Subcutaneous abdominal adipose tissue (tissue), 5 donors: ENCODE results near the gene CCDC28B.

Experiments used
- H3K27ac ChIP-seq: one replicate; pipeline ENCODE4 v1.7.0; 2013; ENCODE audit warnings: low read depth, mild to moderate bottlenecking, inconsistent platforms, low read length, moderate library complexity
- H3K27me3 ChIP-seq, 5 donors: one replicate each; pipeline ENCODE4 v1.7.0; 2013; ENCODE audit warnings: low read length in 5 of 5, inconsistent platforms in 1 of 5; ENCODE audit not compliant: control insufficient read depth in 5 of 5, insufficient read depth in 4 of 5
- H3K36me3 ChIP-seq, 5 donors: one replicate each; pipeline ENCODE4 v1.7.0; 2013; ENCODE audit warnings: low read length in 5 of 5; ENCODE audit not compliant: control insufficient read depth in 5 of 5, insufficient read depth in 5 of 5
- H3K4me1 ChIP-seq, 5 donors: one replicate each; pipeline ENCODE4 v1.7.0; 2013; ENCODE audit warnings: low read length in 5 of 5, mild to moderate bottlenecking in 3 of 5, moderate library complexity in 1 of 5; ENCODE audit not compliant: control insufficient read depth in 5 of 5, insufficient read depth in 5 of 5
- H3K4me3 ChIP-seq, 5 donors: one replicate each; pipeline ENCODE4 v1.7.0; 2013; ENCODE audit warnings: low read length in 5 of 5, low read depth in 1 of 5
- H3K9ac ChIP-seq, 5 donors: one replicate each; pipeline ENCODE4 v1.7.0; 2013; ENCODE audit warnings: low read length in 5 of 5, mild to moderate bottlenecking in 4 of 5, moderate library complexity in 3 of 5
- H3K9me3 ChIP-seq, 5 donors: one replicate each; pipeline ENCODE4 v1.7.0; 2013; ENCODE audit warnings: low read length in 5 of 5; ENCODE audit not compliant: control insufficient read depth in 5 of 5
- donor health status: healthy.
- donor health status: healthy.
- donor health status: healthy.
- donor health status: healthy.
- donor health status: healthy.

Gene CCDC28B

GRCh38 chr1:32239337-32239736 is 38.9 kb downstream of the CCDC28B start:
- H3K36me3 ChIP-seq, result peaks cover 0 to 12% (median 7%) of the 10 kb centered on the region in 5 donors
- H3K9me3 ChIP-seq, result no peaks in the 10 kb centered on the region
- H3K27me3 ChIP-seq, result peaks cover 0 to 8% (median 0%) of the 10 kb centered on the region in 5 donors
- H3K9ac ChIP-seq, result no peak overlapping the region
- peak overlapping the region; percentile 57 for H3K27ac ChIP-seq
- no peak overlapping the region for H3K4me3 ChIP-seq
- peaks cover 0 to 33% (median 28%) of the 10 kb centered on the region in 5 donors for H3K4me1 ChIP-seq

GRCh38 chr1:32239790-32240139 is 39.4 kb downstream of the CCDC28B start:
- Histone ChIP-seq H3K4me1 (peaks cover 0 to 33% (median 28%) of the 10 kb centered on the region in 5 donors), H3K27ac (peak overlapping the region; percentile 57), H3K27me3 (peaks cover 0 to 8% (median 0%) of the 10 kb centered on the region in 5 donors), H3K9me3 (no peaks in the 10 kb centered on the region), H3K4me3 (peak overlapping the region in 4 of 5 donors; percentile 73 to 81 (median 78)), H3K36me3 (peaks cover 0 to 8% (median 3%) of the 10 kb centered on the region in 5 donors), H3K9ac (peak overlapping the region in 1 of 5 donors; percentile 63)

- H3K4me1 ChIP-seq, result peaks cover 0 to 33% (median 28%) of the 10 kb centered on the region in 5 donors
- H3K4me3 ChIP-seq, result peak overlapping the region; percentile 73 to 81 (median 76)
- H3K27me3 ChIP-seq, result peaks cover 0 to 8% (median 0%) of the 10 kb centered on the region in 5 donors
- H3K36me3 ChIP-seq, result peaks cover 0 to 5% (median 0%) of the 10 kb centered on the region in 5 donors
- H3K9me3 ChIP-seq, result no peaks in the 10 kb centered on the region
- peak overlapping the region; percentile 16 to 75 (median 63) for H3K9ac ChIP-seq
- H3K27ac ChIP-seq, result peak overlapping the region; percentile 57
Measured at GRCh38 chr1:32240140-32240951, 40.0 kb downstream of the CCDC28B start.

GRCh38 chr1:32241001-32241763 is 40.8 kb downstream of the CCDC28B start:
- peaks cover 0 to 36% (median 28%) of the 10 kb centered on the region in 5 donors for H3K4me1 ChIP-seq
- peak overlapping the region in 4 of 5 donors; percentile 46 to 75 (median 68) for H3K9ac ChIP-seq
- H3K9me3 ChIP-seq, result no peaks in the 10 kb centered on the region

GRCh38 chr1:32242341-32242851 is 42.0 kb downstream of the CCDC28B start:
- Histone ChIP-seq H3K27me3 (peaks cover 0 to 8% (median 0%) of the 10 kb centered on the region in 5 donors), H3K9me3 (no peaks in the 10 kb centered on the region), H3K4me3 (peak overlapping the region in 2 of 5 donors; percentile 4 to 13), H3K36me3 (peaks cover 0 to 3% (median 0%) of the 10 kb centered on the region in 5 donors), H3K4me1 (peaks cover 0 to 48% (median 32%) of the 10 kb centered on the region in 5 donors), H3K9ac (peak overlapping the region in 1 of 5 donors; percentile 43), H3K27ac (no peak overlapping the region)

More at GRCh38 chr1:32241001-32241763, 40.8 kb downstream of the CCDC28B start:
- peak overlapping the region; percentile 57 for H3K27ac ChIP-seq
- peaks cover 0 to 3% (median 0%) of the 10 kb centered on the region in 5 donors for H3K36me3 ChIP-seq
- peaks cover 0 to 8% (median 0%) of the 10 kb centered on the region in 5 donors for H3K27me3 ChIP-seq
- H3K4me3 ChIP-seq, result peak overlapping the region; percentile 73 to 81 (median 76)

- Histone ChIP-seq H3K4me3 (peak within 1 kb of the TSS in 1 of 5 donors; percentile 4), H3K27me3 (peaks cover 0 to 5% (median 2%) of the 10 kb centered on the region in 5 donors), H3K4me1 (peaks cover 2 to 66% (median 34%) of the 10 kb centered on the region in 5 donors), H3K27ac (peak within 1 kb of the TSS; percentile 84), H3K36me3 (no peaks in the 10 kb centered on the region), H3K9me3 (no peaks in the 10 kb centered on the region), H3K9ac (peak within 1 kb of the TSS in 1 of 5 donors; percentile 35)
Measured at GRCh38 chr1:32246888-32247273, 46.5 kb downstream of the CCDC28B start, which contains the start of gene FAM167B. FAM167B (plus strand) TSS chr1:32247222; CDS start chr1:32247422, 200 bp downstream.

GRCh38 chr1:32247452-32247851 is 47.1 kb downstream of the CCDC28B start:
- peak overlapping the region in 1 of 5 donors; percentile 4 for H3K4me3 ChIP-seq
- H3K27ac ChIP-seq, result peak overlapping the region; percentile 84
- peaks cover 0 to 6% (median 3%) of the 10 kb centered on the region in 5 donors for H3K27me3 ChIP-seq
- no peaks in the 10 kb centered on the region for H3K9me3 ChIP-seq
- H3K9ac ChIP-seq, result peak overlapping the region in 1 of 5 donors; percentile 35
- H3K4me1 ChIP-seq, result peaks cover 4 to 69% (median 34%) of the 10 kb centered on the region in 5 donors
- no peaks in the 10 kb centered on the region for H3K36me3 ChIP-seq

- Histone ChIP-seq H3K9me3 (no peaks in the 10 kb centered on the region), H3K36me3 (no peaks in the 10 kb centered on the region), H3K27ac (peak overlapping the region; percentile 84), H3K4me1 (peaks cover 6 to 67% (median 36%) of the 10 kb centered on the region in 5 donors), H3K9ac (peak overlapping the region in 1 of 5 donors; percentile 35), H3K4me3 (peak overlapping the region in 2 of 5 donors; percentile 4 to 22), H3K27me3 (peaks cover 0 to 6% (median 3%) of the 10 kb centered on the region in 5 donors)
Measured at GRCh38 chr1:32247983-32248889, 47.8 kb downstream of the CCDC28B start.
